Astrocyte (in vitro differentiated cells and primary cell): Measurements from ENCODE around the gene OSM. TPM values are rescaled to one million over a fixed set of nuclear protein-coding genes. Genes with fewer than 3 reads are reported as not detected.
A peak's percentile ranks its signal among the peaks of the same experiment; 100 is the strongest.

Experiments
- DNase-seq: peaks from one replicate; pipeline ENCODE4 v3.0.0-alpha.2; 2010; ENCODE audit warnings: low read depth
- FAIRE-seq: peaks from 2 replicates; lab custom pipeline; 2011; peaks lifted over from hg19 to GRCh38; lab: Jason Lieb, UNC
- H2AFZ ChIP-seq: 2 replicates; pipeline ENCODE4 v1.6.0; 2012; ENCODE audit warnings: low read depth, low read length, inconsistent platforms
- H3K27ac ChIP-seq: 2 replicates; pipeline ENCODE4 v1.5.1; 2011; ENCODE audit warnings: low read depth, low read length, inconsistent platforms
- H3K27me3 ChIP-seq: 2 replicates; pipeline ENCODE4 v1.6.0; 2011; ENCODE audit warnings: low read length, inconsistent platforms; ENCODE audit not compliant: insufficient read depth
- H3K36me3 ChIP-seq: 2 replicates; pipeline ENCODE4 v1.5.1; 2011; ENCODE audit warnings: low read length, inconsistent platforms; ENCODE audit not compliant: insufficient read depth
- H3K4me1 ChIP-seq: 2 replicates; pipeline ENCODE4 v1.5.1; 2011; ENCODE audit warnings: low read length, inconsistent platforms; ENCODE audit not compliant: insufficient read depth
- H3K4me2 ChIP-seq: 2 replicates; pipeline ENCODE4 v1.6.0; 2012; ENCODE audit warnings: low read length, inconsistent platforms
- H3K4me3 ChIP-seq: 2 replicates; pipeline ENCODE4 v1.5.1; 2011; ENCODE audit warnings: low read depth, mild to moderate bottlenecking, low read length, inconsistent platforms; ENCODE audit not compliant: insufficient read depth
- H3K79me2 ChIP-seq: 2 replicates; pipeline ENCODE4 v1.6.0; 2012; ENCODE audit warnings: mild to moderate bottlenecking, low read length, inconsistent platforms; ENCODE audit not compliant: insufficient read depth
- H3K9ac ChIP-seq: 2 replicates; pipeline ENCODE4 v1.6.0; 2012; ENCODE audit warnings: mild to moderate bottlenecking, low read length, inconsistent platforms
- H3K9me3 ChIP-seq: 2 replicates; pipeline ENCODE4 v1.5.1; 2012; ENCODE audit warnings: low read depth, mild to moderate bottlenecking, low read length, inconsistent platforms; ENCODE audit not compliant: insufficient read depth
- H4K20me1 ChIP-seq: 2 replicates; pipeline ENCODE4 v1.6.0; 2012; ENCODE audit warnings: low read length, inconsistent platforms; ENCODE audit not compliant: insufficient read depth
- H3K27ac Mint-ChIP-seq: one replicate; pipeline ENCODE4 v1.8.0; 2021; ENCODE audit warnings: mild to moderate bottlenecking, mixed read lengths; ENCODE audit not compliant: unreplicated experiment
- H3K27me3 Mint-ChIP-seq: one replicate; pipeline ENCODE4 v1.8.0; 2021; ENCODE audit warnings: low read depth, mixed read lengths; ENCODE audit not compliant: unreplicated experiment
- H3K36me3 Mint-ChIP-seq: one replicate; pipeline ENCODE4 v1.8.0; 2021; ENCODE audit warnings: low read depth, mixed read lengths; ENCODE audit not compliant: unreplicated experiment
- H3K4me1 Mint-ChIP-seq: one replicate; pipeline ENCODE4 v1.8.0; 2021; ENCODE audit warnings: low read depth, mixed read lengths; ENCODE audit not compliant: unreplicated experiment
- H3K4me3 Mint-ChIP-seq: one replicate; pipeline ENCODE4 v1.8.0; 2021; ENCODE audit warnings: mild to moderate bottlenecking, moderate library complexity, mixed read lengths; ENCODE audit not compliant: unreplicated experiment
- H3K9me3 Mint-ChIP-seq: one replicate; pipeline ENCODE4 v1.8.0; 2021; ENCODE audit warnings: mild to moderate bottlenecking, mixed read lengths; ENCODE audit not compliant: unreplicated experiment
- CTCF ChIP-seq: IDR thresholded peaks from 2 replicates; pipeline ENCODE4 v1.5.1; 2011; ENCODE audit warnings: low read depth, mild to moderate bottlenecking, inconsistent platforms, low read length, moderate library complexity; ENCODE audit not compliant: insufficient read depth
- EZH2 ChIP-seq: IDR thresholded peaks from 2 replicates; pipeline ENCODE4 v1.6.1; 2012; ENCODE audit warnings: mild to moderate bottlenecking, low read length, inconsistent platforms; ENCODE audit not compliant: insufficient read depth
- total RNA-seq: library from RNA; stranded (reverse); gene quantifications from 2 replicates; pipeline ENCODE4 v1.2.1, GENCODE V29; 2021

Gene OSM
- total RNA-seq, 1 donor from 2014 or later: not detected

DNA sequence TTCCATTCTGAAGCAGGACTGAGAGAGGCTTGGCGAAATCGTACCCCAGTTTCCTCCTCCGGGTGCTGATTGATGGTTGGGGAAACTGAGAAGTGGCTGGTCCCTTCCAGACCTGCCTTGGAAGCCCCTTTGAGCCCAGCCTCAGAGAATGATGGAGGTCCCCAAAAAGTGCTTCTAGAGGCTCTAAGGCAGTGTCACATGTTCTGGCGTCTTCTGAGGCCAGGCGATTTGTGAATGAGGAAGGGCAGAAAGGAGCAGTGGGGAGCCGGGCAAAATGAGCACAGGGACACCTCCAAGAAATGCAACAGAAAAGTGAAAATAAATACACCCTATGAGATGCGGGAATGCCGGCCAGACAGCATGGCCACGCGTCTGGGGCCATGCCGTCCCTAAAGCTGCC, 19.1 kb downstream of the OSM start:
- Histone ChIP-seq H3K9ac (peak overlapping the region; percentile 100), H3K4me2 (peak overlapping the region; percentile 100), H2AFZ (no peak overlapping the region), H3K27me3 (no peaks in the 10 kb centered on the region), H3K27ac (peak overlapping the region; percentile 92), H3K4me1 (peaks cover 84% of the 10 kb centered on the region), H3K9me3 (no peaks in the 10 kb centered on the region), H3K79me2 (peaks cover 58% of the 10 kb centered on the region), H3K4me3 (peak overlapping the region; percentile 86), H3K36me3 (peaks cover 17% of the 10 kb centered on the region), H4K20me1 (peaks cover 16% of the 10 kb centered on the region)
- Mint-ChIP-seq H3K4me3 (peak overlapping the region; percentile 84), H3K9me3 (peaks cover 2% of the 10 kb centered on the region), H3K27me3 (no peaks in the 10 kb centered on the region), H3K4me1 (peaks cover 56% of the 10 kb centered on the region), H3K36me3 (peaks cover 14% of the 10 kb centered on the region), H3K27ac (peak overlapping the region; percentile 63)
- FAIRE-seq (no peak), DNase-seq (no peak)
- no peak for TF ChIP-seq CTCF
- TF ChIP-seq EZH2: no peak

GRCh38 chr22:30246814-30247376, 19.8 kb downstream of the OSM start:
- Mint-ChIP-seq H3K4me1 (peaks cover 52% of the 10 kb centered on the region), H3K9me3 (peaks cover 2% of the 10 kb centered on the region), H3K4me3 (peak overlapping the region; percentile 84), H3K36me3 (peaks cover 17% of the 10 kb centered on the region), H3K27me3 (no peaks in the 10 kb centered on the region), H3K27ac (peak overlapping the region; percentile 26)
- no peak for TF ChIP-seq EZH2
- no peak for TF ChIP-seq CTCF
- peak overlapping the region; percentile 86 for H3K4me3 ChIP-seq
- peaks cover 20% of the 10 kb centered on the region for H3K36me3 ChIP-seq
- no peak overlapping the region for H2AFZ ChIP-seq
- peaks cover 84% of the 10 kb centered on the region for H3K4me1 ChIP-seq
- no peaks in the 10 kb centered on the region for H3K27me3 ChIP-seq
- DNase-seq (peak; percentile 75), FAIRE-seq (no peak)
- H3K9ac ChIP-seq: peak overlapping the region; percentile 100
- peaks cover 65% of the 10 kb centered on the region for H3K79me2 ChIP-seq
- peak overlapping the region; percentile 92 for H3K27ac ChIP-seq
- H3K4me2 ChIP-seq: peak overlapping the region; percentile 100
- no peaks in the 10 kb centered on the region for H3K9me3 ChIP-seq
- peaks cover 17% of the 10 kb centered on the region for H4K20me1 ChIP-seq
